ENCODE data around the gene DYSF. TPM values are rescaled to one million over a fixed set of nuclear protein-coding genes. Genes with fewer than 3 reads are reported as not detected.

The DYSF gene
- total RNA-seq, 1 donor from 2014 or later: 72.0 TPM

DNA sequence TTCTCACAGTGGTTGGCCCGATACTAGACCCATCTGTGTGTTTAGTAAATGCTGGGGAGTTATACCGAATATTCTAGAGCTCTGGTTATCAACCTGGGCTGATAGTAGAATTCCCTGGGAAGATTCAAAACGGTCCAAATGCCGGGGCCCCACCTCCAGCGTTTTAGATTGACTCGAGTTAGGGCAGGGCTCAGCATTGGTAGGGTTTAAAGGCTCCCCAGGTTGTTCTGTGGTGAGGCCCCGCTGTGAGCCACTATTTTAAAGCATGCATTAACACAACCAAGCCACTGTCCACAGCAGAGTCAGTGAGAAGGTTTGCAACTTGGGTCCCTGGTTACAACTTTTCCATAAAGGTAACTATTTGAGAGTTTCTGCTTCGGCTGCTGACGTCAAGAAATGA, 73.6 kb downstream of the DYSF start:
- no peak overlapping the region for H3K27ac Mint-ChIP-seq (ENCODE audit: unreplicated experiment)
- TF ChIP-seq, protein P1, sequence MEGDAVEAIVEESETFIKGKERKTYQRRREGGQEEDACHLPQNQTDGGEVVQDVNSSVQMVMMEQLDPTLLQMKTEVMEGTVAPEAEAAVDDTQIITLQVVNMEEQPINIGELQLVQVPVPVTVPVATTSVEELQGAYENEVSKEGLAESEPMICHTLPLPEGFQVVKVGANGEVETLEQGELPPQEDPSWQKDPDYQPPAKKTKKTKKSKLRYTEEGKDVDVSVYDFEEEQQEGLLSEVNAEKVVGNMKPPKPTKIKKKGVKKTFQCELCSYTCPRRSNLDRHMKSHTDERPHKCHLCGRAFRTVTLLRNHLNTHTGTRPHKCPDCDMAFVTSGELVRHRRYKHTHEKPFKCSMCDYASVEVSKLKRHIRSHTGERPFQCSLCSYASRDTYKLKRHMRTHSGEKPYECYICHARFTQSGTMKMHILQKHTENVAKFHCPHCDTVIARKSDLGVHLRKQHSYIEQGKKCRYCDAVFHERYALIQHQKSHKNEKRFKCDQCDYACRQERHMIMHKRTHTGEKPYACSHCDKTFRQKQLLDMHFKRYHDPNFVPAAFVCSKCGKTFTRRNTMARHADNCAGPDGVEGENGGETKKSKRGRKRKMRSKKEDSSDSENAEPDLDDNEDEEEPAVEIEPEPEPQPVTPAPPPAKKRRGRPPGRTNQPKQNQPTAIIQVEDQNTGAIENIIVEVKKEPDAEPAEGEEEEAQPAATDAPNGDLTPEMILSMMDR (IDR thresholded peaks at IDR 0.05): no peak
- DNase-seq (ENCODE audit: extremely low spot score, unreplicated experiment): no peak
- no peaks in the 10 kb centered on the region for H3K9me3 Mint-ChIP-seq (ENCODE audit: unreplicated experiment)
- peaks cover 26% of the 10 kb centered on the region for H3K36me3 Mint-ChIP-seq (ENCODE audit: unreplicated experiment)
- no peaks in the 10 kb centered on the region for H3K27me3 Mint-ChIP-seq (ENCODE audit: unreplicated experiment)
- peaks cover 2% of the 10 kb centered on the region for H3K4me1 Mint-ChIP-seq (ENCODE audit: unreplicated experiment)
- H3K4me3 Mint-ChIP-seq (ENCODE audit: unreplicated experiment): no peak overlapping the region

DNA sequence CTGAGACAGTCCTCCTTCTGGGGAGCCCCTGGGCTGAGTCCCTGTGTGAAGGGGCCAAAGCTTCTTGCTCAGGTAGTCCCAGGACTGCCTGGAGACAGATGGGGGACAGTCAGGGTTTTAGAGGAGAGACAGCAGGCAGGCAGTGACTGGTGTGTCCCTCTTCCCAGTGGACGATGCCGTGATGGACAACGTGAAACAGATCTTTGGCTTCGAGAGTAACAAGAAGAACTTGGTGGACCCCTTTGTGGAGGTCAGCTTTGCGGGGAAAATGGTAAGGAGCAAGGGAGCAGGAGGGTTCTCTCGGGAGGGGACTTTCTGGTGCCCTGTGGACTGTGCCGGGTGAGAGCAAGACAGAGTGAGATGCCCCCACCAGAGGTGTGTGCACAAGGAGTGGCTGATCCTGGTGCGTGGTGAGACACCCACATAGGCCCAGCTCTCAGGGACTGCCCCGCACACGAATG, 74.8 kb downstream of the DYSF start:
- Mint-ChIP-seq H3K9me3 (ENCODE audit: unreplicated experiment) (no peaks in the 10 kb centered on the region), H3K4me3 (ENCODE audit: unreplicated experiment) (no peak overlapping the region), H3K27me3 (ENCODE audit: unreplicated experiment) (no peaks in the 10 kb centered on the region), H3K4me1 (ENCODE audit: unreplicated experiment) (peaks cover 2% of the 10 kb centered on the region), H3K36me3 (ENCODE audit: unreplicated experiment) (peaks cover 20% of the 10 kb centered on the region), H3K27ac (ENCODE audit: unreplicated experiment) (no peak overlapping the region)
- TF ChIP-seq, protein P1 (IDR thresholded peaks at IDR 0.05): no peak
- no peak for DNase-seq (ENCODE audit: extremely low spot score, unreplicated experiment)

DNA sequence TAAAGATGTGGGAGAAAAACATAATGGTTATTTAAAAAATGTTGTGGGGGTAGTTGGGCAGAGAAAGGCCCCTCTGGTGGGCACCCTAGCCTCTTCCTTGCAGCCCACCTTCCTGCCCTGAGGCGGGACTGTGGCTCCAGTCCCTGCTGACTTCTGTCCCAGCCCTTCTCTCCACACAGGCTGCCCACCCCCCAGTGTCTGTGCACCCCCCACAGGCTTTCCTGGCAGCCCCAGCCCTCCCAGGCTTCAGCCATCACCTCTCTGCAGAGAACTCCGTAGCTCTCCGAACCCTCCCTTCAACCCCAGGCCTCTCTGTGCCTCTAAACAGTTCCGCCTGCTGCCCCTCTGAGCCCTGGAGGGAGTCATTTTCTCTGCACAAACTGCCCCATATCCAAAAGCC, 75.4 kb downstream of the DYSF start:
- peaks cover 16% of the 10 kb centered on the region for H3K36me3 Mint-ChIP-seq (ENCODE audit: unreplicated experiment)
- H3K4me3 Mint-ChIP-seq (ENCODE audit: unreplicated experiment): no peak overlapping the region
- TF ChIP-seq, protein P1 (IDR thresholded peaks at IDR 0.05): no peak
- DNase-seq (ENCODE audit: extremely low spot score, unreplicated experiment): no peak
- H3K9me3 Mint-ChIP-seq (ENCODE audit: unreplicated experiment): no peaks in the 10 kb centered on the region
- H3K27me3 Mint-ChIP-seq (ENCODE audit: unreplicated experiment): no peaks in the 10 kb centered on the region
- H3K27ac Mint-ChIP-seq (ENCODE audit: unreplicated experiment): no peak overlapping the region
- peaks cover 2% of the 10 kb centered on the region for H3K4me1 Mint-ChIP-seq (ENCODE audit: unreplicated experiment)

DNA sequence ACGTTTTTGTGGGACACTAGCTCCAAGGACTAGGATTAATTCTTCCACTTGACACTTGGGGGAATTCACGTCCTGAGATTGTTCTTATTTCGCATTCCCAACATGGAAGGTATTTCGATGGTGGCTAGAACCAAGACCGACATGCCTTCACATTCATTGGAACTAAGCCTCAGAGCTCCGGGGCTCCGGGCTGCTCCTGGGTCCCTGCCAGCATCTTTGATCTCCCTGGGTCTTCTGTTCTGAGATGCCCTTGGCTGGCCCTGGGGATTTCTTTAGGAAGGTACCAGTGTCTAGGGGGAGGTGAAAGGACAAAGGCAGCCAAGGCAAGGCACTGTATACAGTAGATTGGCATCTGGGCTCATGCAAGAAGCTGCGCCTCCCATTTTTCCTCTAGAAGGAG, 76.8 kb downstream of the DYSF start:
- Mint-ChIP-seq H3K9me3 (ENCODE audit: unreplicated experiment) (no peaks in the 10 kb centered on the region), H3K4me3 (ENCODE audit: unreplicated experiment) (no peak overlapping the region), H3K27ac (ENCODE audit: unreplicated experiment) (no peak overlapping the region), H3K36me3 (ENCODE audit: unreplicated experiment) (peaks cover 13% of the 10 kb centered on the region), H3K27me3 (ENCODE audit: unreplicated experiment) (no peaks in the 10 kb centered on the region), H3K4me1 (ENCODE audit: unreplicated experiment) (peaks cover 2% of the 10 kb centered on the region)
- DNase-seq (ENCODE audit: extremely low spot score, unreplicated experiment): no peak
- TF ChIP-seq, protein P1 (IDR thresholded peaks at IDR 0.05): no peak

DNA sequence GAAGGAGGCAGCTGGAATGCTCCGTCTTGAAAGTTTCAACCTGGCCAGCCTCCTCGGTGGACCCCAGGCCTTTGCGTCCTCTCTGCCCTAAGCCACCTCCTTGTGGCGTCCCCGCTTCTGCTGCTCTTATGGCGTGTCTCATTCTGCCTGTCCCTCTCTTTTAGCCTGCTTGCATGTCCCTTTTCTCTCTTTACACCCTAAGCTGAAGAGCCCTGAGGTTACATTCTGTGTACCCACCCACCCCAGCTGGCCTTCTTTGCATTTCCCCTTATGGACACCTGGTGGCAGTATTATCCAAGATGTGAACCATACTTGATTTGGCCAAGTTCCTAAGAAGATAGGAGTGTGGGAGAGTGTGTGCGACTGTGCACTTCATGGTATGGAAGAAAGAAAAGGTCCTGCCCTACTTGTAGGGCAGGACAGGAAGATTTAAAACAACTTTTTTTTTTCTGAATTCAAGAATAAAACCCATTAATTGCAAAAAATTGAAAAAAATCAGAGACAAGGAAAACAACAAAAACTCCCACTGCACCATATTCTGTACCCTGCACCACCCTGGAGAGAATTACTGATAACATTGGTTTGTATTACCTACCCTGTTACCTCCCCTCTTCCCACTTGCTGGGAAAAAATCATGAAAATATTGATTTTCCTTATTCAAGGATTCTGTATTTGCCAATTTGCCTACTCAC, 77.4 kb downstream of the DYSF start:
- Mint-ChIP-seq H3K9me3 (ENCODE audit: unreplicated experiment) (no peaks in the 10 kb centered on the region), H3K4me1 (ENCODE audit: unreplicated experiment) (peaks cover 2% of the 10 kb centered on the region), H3K36me3 (ENCODE audit: unreplicated experiment) (peaks cover 15% of the 10 kb centered on the region), H3K27ac (ENCODE audit: unreplicated experiment) (no peak overlapping the region), H3K27me3 (ENCODE audit: unreplicated experiment) (no peaks in the 10 kb centered on the region), H3K4me3 (ENCODE audit: unreplicated experiment) (no peak overlapping the region)
- TF ChIP-seq, protein P1 (IDR thresholded peaks at IDR 0.05): peak; percentile 79
- no peak for DNase-seq (ENCODE audit: extremely low spot score, unreplicated experiment)

Data from osteocyte (in vitro differentiated cells).